ENCODE measurements around the gene TTPAL.

- TF ChIP-seq EP300 (IDR thresholded peaks at IDR 0.05): no peak
- no peak for TF ChIP-seq CTCF (IDR thresholded peaks at IDR 0.05)
Measured at GRCh38 chr20:44518248-44518647, 42.6 kb downstream of the TTPAL start.

Data from sigmoid colon (tissue), 4 donors.